Esophagus muscularis mucosa (tissue), 4 donors: ENCODE data around the gene ZNF365. TPM values are rescaled to one million over a fixed set of nuclear protein-coding genes. Genes with fewer than 3 reads are reported as not detected.

Experiments
- DNase-seq: peaks from one replicate; pipeline ENCODE4 v3.0.0-alpha.2; 2017; ENCODE audit errors: extremely low spot score
- H3K27ac ChIP-seq, 4 donors: fragments of 200-600 bp; sonication (generic); replicated peaks in 1 of 4; 1 replicate in 3 of 4; 2 replicates in 1 of 4; pipeline ENCODE4 v1.5.1; 2016 to 2019; ENCODE audit warnings: mild to moderate bottlenecking in 1 of 4
- H3K27me3 ChIP-seq, 4 donors: fragments of 200-600 bp; sonication (generic); one replicate each; pipeline versions ENCODE4 v1.5.1 to v1.6.0; 2016 to 2019
- H3K36me3 ChIP-seq, 4 donors: fragments of 200-600 bp; sonication (generic); one replicate each; pipeline ENCODE4 v1.5.1; 2016 to 2019
- H3K4me1 ChIP-seq, 4 donors: fragments of 200-600 bp; sonication (generic); one replicate each; pipeline ENCODE4 v1.5.1; 2016 to 2019
- H3K4me3 ChIP-seq, 4 donors: fragments of 200-600 bp; sonication (generic); 1 replicate in 2 of 4; 2 replicates in 2 of 4; pipeline ENCODE4 v1.5.1; 2016 to 2019; ENCODE audit warnings: mild to moderate bottlenecking in 4 of 4, moderate library complexity in 1 of 4
- H3K9me3 ChIP-seq, 4 donors: fragments of 200-600 bp; sonication (generic); 1 replicate in 3 of 4; 2 replicates in 1 of 4; pipeline ENCODE4 v1.5.1; 2016 to 2019
- CTCF ChIP-seq, 3 experiments: fragments of 200-600 bp in 2 of 3; fragments of 450-650 bp in 1 of 3; sonication (generic) in 2 of 3; IDR thresholded peaks; one replicate each; pipeline ENCODE4 v1.5.1; 2017 to 2019; ENCODE audit warnings: antibody characterized with exemption in 3 of 3, mild to moderate bottlenecking in 2 of 3, moderate library complexity in 1 of 3
- EP300 ChIP-seq: sonication (generic); formaldehyde crosslinking; IDR thresholded peaks from one replicate; pipeline ENCODE4 v1.6.1; 2017; ENCODE audit warnings: antibody characterized with exemption
- POLR2A ChIP-seq: fragments of 450-650 bp; IDR thresholded peaks from one replicate; pipeline ENCODE4 v1.6.1; 2017; ENCODE audit warnings: antibody characterized with exemption, moderate library complexity, mild to moderate bottlenecking, low read depth
- POLR2AphosphoS5 ChIP-seq, 2 donors: sonication (generic); formaldehyde crosslinking; IDR thresholded peaks; one replicate each; pipeline ENCODE4 v1.6.1; 2017; ENCODE audit warnings: antibody characterized with exemption in 2 of 2
- WGBS: methylation state at CpG from one replicate; pipeline ENCODE4 v1.1.5; 2018; 5-methylcytosine and 5-hydroxymethylcytosine counted together
- intact Hi-C: fragments of 100-400 bp; cut with DNase I; formaldehyde crosslinking; loops from one replicate; pipeline ENCODE4 v1.15.1; 2023
- total RNA-seq, 4 donors: library from RNA; depleted of rRNA; stranded (reverse); fragments of >200 nt; gene quantifications; one replicate each; pipeline versions ENCODE4 v1.1.0 to v1.2.1, GENCODE V29; 2016

ZNF365 gene
- total RNA-seq, 4 donors from 2014 or later, result 0.50 to 2.5 (median 1.7) TPM

- no peak for DNase-seq
- no peaks in the 10 kb centered on the region for H3K27me3 ChIP-seq
- H3K27ac ChIP-seq, result no peak overlapping the region
- H3K4me1 ChIP-seq, result no peaks in the 10 kb centered on the region
- intact Hi-C loops, result no loop called here
- no peaks in the 10 kb centered on the region for H3K36me3 ChIP-seq
- no peak overlapping the region for H3K4me3 ChIP-seq
- no peak for TF ChIP-seq POLR2AphosphoS5 (IDR thresholded peaks at IDR 0.05)
- TF ChIP-seq POLR2A, result no peak
- no peak for TF ChIP-seq CTCF (IDR thresholded peaks at IDR 0.05)
- TF ChIP-seq EP300, result no peak
- H3K9me3 ChIP-seq, result peaks cover 0 to 4% (median 0%) of the 10 kb centered on the region in 4 donors
Observed at GRCh38 chr10:62332406-62332805, 41.8 kb upstream of the ZNF365 start.

GRCh38 chr10:62333135-62333889, 40.9 kb upstream of the ZNF365 start:
- TF ChIP-seq POLR2AphosphoS5 (IDR thresholded peaks at IDR 0.05), result no peak
- TF ChIP-seq CTCF (IDR thresholded peaks at IDR 0.05), result no peak
- no peak for TF ChIP-seq POLR2A
- no peak for TF ChIP-seq EP300
- DNase-seq, result no peak
- WGBS, result 72% methylated on average over 3 of the region's 3 CpGs
- H3K4me3 ChIP-seq, result no peak overlapping the region
- intact Hi-C loops, result no loop called here
- peaks cover 0 to 4% (median 0%) of the 10 kb centered on the region in 4 donors for H3K9me3 ChIP-seq
- no peaks in the 10 kb centered on the region for H3K4me1 ChIP-seq
- no peaks in the 10 kb centered on the region for H3K36me3 ChIP-seq
- no peaks in the 10 kb centered on the region for H3K27me3 ChIP-seq
- no peak overlapping the region for H3K27ac ChIP-seq

GRCh38 chr10:62333988-62334682, 40.0 kb upstream of the ZNF365 start:
- no peaks in the 10 kb centered on the region for H3K4me1 ChIP-seq
- intact Hi-C loops, result no loop called here
- H3K27me3 ChIP-seq, result no peaks in the 10 kb centered on the region
- no peak overlapping the region for H3K4me3 ChIP-seq
- TF ChIP-seq CTCF (IDR thresholded peaks at IDR 0.05), result no peak
- no peak for TF ChIP-seq POLR2A
- TF ChIP-seq EP300, result no peak
- no peak for TF ChIP-seq POLR2AphosphoS5 (IDR thresholded peaks at IDR 0.05)
- no peak overlapping the region for H3K27ac ChIP-seq
- H3K36me3 ChIP-seq, result no peaks in the 10 kb centered on the region
- peaks cover 0 to 4% (median 0%) of the 10 kb centered on the region in 4 donors for H3K9me3 ChIP-seq
- no peak for DNase-seq

GRCh38 chr10:62335326-62335725, 38.8 kb upstream of the ZNF365 start:
- intact Hi-C loops, result no loop called here
- DNase-seq, result no peak
- whole genome bisulfite sequencing, result 66% methylated on average over 2 of the region's 2 CpGs

More at GRCh38 chr10:62335326-62335725, 38.8 kb upstream of the ZNF365 start:
- Histone ChIP-seq H3K9me3 (peaks cover 0 to 4% (median 0%) of the 10 kb centered on the region in 4 donors), H3K4me1 (no peaks in the 10 kb centered on the region), H3K27ac (no peak overlapping the region), H3K4me3 (no peak overlapping the region), H3K27me3 (no peaks in the 10 kb centered on the region), H3K36me3 (no peaks in the 10 kb centered on the region)
- no peak for TF ChIP-seq CTCF (IDR thresholded peaks at IDR 0.05)
- TF ChIP-seq POLR2AphosphoS5 (IDR thresholded peaks at IDR 0.05), result no peak
- TF ChIP-seq EP300, result no peak
- no peak for TF ChIP-seq POLR2A
